Pulmonary artery endothelial cell (primary cell): ENCODE measurements around the gene BRPF3. TPM values are rescaled to one million over a fixed set of nuclear protein-coding genes. Genes with fewer than 3 reads are reported as not detected.
A peak's percentile ranks its signal among the peaks of the same experiment; 100 is the strongest.

Experiments used
- DNase-seq: peaks from one replicate; pipeline ENCODE4 v3.0.0-alpha.2; 2011; ENCODE audit warnings: low read depth, low spot score
- total RNA-seq: library from RNA; depleted of rRNA; stranded (reverse); fragments of >200 nt; gene quantifications from 2 replicates; pipeline ENCODE4 v1.2.3, GENCODE V29; 2014

The BRPF3 gene
- total RNA-seq, result 8.0 and 14.8 TPM in 2 replicates

DNA sequence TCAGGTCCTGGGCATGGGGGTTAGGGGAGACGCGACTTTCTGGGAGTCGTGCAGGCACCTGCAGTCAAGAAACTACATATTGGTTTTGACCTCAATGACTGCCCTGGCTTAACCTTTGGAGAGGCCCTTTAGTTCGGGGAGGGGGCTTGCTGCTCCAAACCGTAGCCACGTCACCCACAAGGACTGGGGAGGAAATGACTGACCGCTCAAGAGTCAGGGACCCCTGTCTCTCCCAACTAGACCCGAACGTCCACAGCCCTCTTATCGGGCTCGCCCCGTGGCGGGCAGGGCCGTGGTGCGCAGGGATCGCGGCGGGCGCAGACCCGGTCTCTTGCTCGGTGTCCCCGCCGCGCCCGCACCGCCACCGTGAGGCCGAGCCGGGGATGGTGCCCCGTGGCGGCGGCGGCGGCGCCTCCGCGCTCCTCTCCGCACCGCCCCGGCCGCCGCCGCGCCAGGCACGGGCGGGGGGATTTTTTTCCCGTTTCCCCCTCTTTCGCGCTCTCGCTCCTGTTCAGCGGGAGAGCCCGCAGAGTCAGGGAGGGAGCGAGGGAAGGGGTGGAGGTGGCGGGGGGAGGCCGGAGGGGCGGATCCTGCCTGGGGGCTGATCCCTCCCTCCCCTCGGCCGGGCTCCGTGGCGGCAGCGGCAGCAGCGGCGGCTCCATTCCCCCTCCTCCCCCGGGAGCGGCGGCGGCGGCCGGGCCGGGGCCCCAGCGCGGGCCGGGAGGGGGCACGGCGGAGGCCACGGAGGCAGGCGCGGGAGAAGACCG is at the start of gene BRPF3:
TSS of gene BRPF3 (plus strand) at position 632 of the 767 bp plus-strand sequence. CDS start 3,579 bp downstream, outside the sequence.
- peak; percentile 35 for DNase-seq

DNA sequence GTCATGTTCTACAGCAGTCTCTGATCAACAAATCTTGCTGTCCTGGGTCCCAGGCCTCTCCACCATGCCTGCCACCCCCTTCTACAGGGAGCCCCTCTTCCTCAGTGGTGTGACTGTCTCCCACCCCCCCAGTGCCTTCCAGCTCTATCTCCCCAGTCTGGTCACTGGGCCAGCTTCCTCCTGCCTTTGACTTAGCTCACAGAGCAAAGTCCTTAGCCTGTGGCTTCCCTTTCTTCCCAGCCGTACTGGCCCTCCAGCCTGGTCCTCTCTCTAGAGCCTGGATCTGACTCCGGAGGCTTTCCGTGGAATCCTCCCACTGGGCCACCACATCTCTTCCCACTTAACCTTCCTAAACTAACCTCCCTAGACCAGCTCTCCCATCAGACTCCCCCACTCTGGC is 49.2 kb upstream of the BRPF3 start:
- DNase-seq, result no peak

DNA sequence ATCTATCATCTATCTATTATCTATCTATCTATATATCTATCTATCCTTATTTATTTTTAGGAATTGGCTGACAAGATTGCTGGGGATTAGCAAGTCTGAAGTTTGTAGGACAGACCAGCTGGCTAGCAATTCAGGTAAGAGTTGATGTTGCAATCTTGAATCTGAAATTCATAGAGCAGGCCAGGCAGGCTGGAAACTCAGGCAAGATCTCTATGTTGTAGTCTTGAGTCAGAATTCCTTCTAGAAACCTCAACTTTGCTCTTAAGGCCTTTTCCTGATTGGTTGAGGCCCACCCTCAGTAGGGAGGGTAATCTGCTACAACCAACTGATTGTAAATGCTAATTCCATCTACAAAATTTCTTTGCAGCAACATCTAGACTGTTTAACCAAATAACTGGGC is 47.1 kb upstream of the BRPF3 start:
- DNase-seq, result no peak

DNA sequence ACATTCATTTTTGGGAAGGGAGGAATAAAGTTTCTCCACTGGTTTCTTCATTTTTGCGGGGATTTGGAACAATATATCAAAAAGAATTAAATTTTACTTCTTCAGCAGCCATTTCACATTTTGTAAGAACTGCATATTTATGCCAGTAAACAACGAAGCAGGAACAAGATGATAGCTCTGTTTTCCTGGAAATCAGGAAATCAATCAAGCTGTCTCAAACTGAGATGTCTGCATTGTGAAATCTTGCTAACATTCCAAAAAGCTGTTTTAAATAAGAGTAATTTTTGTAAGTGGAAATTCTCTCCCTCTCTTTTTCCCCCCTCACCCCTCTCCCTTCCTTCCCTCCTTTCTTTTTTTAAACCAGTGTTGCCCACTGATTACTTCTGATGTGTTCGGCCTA is 46.3 kb upstream of the BRPF3 start:
- no peak for DNase-seq

DNA sequence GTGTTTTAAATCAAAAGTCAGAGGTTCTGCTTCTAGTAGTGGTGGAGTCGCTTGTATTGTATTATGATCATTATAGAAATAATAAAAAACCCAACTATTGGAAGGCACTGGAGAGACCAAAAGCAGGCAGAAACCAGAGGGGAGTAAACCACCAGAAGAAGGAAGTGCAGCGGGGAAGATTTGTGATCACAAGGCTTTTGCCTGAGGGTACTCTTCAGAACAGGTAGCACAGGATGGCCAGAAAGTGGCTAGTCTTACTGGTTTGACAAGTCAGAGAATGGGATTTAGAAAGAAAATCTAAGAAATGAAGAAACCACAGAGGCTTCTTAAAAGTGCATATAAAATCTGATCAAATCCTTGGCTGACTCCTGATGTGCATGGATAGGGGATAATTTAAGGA is 42.3 kb upstream of the BRPF3 start:
- no peak for DNase-seq

DNA sequence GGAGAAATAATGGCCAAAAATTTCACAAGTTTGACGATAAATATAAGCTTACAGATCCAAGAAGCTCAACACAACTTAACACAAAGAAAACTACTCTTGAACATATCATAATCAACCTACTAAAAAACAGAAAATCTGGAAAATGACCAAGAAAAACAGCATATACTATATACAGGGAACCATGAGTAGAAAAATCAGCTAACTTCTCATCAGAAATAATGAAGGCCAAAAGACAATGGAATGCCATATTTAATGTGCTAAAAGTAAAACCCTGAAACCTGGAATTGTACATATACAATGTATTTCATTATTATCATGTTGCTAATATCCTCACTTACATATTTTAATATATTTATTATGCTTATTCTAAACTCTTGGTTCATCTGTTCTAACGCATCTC is 40.9 kb upstream of the BRPF3 start:
- no peak for DNase-seq

DNA sequence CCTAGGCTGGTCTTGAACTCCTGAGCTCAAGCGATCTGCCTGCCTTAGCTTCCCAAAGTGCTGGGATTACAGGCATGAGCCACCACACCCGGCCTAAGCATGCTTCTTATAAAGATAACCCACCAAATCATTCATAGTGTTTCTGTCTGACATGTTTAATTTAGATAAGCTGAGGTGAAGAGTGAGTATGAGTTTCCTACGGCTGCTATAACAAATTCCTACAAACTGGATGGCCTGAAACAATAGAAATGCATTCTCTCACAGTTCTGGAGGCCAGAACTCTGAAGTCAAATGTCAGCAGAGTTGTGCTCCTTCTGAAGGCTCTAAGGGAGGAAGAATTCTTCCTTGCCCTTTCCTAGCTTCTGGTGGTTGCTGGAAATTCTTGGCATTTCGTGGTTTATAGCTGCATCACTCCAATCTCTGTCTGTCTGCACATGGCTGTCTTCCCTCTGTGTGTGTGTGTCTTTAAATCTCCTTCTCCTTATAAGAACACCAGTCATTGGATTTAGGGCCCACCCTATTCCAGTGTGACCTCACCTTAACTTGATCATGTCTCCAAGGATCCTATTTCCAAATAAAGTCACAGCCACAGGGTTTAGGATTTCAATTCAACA is 36.3 kb upstream of the BRPF3 start:
- DNase-seq, result no peak

DNA sequence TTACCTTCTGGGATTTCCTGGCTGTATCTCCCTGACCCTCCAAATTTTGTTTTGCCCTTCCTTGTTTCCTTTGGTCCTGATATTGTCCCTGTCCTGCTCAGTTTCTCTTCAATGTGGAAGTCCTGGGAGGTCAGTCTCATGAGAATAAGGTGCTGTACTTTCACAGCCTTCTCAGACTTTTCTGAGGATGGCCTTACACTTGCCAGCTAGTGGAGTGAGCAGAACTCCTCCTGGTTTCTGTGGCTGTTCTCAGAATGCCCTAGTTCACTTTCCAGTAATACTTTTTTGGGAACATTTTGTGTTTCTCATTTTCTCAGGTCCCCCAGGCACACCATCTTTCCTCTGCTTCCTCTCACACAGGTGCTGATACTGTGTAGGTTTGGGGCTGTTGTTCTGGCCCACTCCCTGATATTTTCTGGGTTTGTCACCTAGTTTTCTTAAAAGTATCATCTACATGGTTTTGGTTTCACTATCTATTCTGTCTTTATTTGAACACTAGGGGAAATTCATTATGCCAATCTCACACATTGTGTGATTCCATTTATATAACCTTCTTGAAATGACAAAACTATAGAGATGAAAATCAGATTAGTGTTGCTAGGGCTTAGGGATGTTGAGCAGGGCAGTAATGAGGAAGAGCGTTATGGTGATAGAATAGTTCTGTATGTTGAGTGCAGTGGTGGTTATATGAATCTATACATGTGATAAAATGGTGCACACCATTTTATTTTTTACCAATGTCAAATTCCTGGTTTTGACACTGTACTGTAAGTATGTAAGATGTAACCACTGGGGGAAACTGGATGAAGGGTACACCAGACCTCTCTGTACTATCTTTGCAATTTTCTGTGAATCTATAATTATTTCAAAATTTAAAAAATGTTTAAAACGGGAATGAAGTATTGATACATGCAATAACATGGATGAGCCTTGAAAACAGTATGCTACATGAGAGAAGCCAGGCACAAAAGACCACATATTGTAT is 27.2 kb upstream of the BRPF3 start:
- DNase-seq, result no peak

DNA sequence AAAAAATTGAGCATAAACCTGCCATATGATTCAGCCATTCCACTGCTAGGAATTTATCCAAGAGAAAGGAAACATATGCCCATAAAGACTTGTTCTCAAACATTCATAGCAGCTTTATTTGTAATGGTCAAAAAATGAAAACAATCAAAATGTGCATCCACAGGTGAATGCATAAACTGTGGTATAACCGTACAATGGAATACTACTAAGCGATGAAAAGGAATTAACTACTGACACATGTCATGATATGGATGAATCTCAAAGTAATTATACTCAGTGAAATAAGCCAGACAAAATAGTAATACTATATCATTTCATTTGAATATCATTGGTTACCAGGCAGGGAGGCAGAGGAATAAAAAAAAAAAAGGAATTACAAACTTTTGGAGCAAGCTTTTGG is 25.8 kb upstream of the BRPF3 start:
- DNase-seq, result no peak

DNA sequence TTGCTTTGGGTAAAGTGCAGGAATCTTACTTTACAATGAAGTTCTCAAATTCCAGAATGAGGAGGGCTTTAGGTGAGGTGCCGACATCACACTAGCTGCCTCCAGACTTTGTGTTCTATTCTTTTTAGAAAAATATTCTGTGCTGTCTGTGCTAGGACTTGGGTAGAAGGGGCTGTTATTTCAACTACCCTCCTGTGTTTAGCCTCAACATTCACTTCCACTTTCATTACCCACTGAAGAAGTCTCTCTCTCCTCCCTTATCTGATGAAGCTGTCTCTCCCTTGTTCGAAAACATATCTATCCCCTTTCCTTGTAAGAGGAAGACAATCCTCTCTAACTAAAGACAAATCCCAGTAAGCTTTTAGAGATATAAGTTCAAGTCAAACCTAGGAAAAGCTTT is 25.0 kb upstream of the BRPF3 start:
- no peak for DNase-seq

DNA sequence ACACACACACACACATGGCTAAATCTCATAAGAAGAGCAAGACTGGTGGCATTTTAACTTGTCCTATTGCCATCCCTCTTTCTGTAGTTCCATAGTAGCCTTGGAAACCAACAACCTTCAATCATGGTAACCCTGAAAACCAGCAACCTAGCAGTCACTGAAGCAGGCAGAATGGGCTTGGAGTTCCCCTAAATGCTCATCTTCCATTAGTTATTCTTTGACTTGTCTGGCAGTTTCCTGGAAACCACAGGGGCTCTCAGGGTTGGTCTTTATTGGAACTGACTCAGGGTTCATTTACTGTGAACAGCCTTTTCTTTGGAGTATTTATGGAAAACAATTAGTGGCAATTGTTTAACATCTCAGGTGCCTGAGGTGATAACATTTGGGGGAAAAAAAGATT is 19.4 kb upstream of the BRPF3 start:
- DNase-seq, result no peak

DNA sequence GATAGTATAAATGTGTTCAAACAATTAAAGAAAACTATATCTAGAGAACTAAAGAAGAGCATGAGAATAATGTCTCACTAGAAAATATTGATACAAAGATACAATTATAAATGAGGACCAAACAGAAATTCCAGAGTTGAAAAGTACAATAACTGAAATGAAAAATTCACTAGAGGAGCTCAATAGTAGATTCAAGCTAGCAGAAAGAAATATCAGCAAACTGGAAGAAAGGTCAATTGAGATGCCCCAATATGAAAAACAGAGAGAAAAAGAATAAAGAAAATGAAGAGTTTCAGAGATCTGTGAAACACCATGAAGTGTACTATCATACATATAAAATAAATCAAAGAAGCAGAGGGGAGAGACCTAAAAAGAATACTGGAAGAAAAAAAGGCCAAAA is 18.0 kb upstream of the BRPF3 start:
- DNase-seq, result no peak

DNA sequence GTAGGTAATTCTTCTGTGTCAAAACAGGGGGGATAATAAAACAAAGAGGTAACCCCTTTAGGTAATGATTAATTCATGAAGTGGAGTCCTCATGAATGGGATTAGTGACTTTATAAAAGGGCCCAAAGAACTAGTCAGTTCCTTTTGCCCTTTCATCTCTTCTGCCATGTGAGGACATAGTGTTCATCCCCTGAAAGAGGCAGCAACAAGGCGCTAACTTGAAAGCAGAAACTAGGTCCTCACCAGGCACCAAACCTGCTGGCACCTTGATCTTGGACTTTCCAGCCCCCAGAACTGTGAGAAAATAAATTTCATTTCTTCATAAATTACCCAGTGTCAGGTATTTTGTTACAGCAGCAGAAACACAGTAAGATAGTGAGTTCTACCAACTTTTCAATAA is 16.4 kb upstream of the BRPF3 start:
- DNase-seq, result no peak

DNA sequence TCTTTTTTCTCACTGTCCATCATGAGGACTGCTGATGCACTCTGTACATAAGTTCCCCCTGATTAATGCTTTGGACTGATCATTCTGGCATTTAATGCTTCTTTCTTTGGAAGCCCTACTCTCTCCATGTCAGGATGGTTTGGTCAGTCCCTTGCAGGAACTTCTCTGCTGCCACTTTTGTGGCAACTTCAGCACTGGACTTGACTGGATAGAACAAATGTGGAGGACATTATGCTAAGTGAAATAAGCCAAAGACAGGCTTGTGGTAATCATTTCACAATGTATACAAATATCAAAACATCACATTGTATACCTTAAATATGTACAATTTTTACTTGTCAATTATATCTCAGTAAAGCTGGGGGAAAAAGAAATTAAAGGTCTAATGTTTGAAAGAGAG is 12.2 kb upstream of the BRPF3 start:
- no peak for DNase-seq

DNA sequence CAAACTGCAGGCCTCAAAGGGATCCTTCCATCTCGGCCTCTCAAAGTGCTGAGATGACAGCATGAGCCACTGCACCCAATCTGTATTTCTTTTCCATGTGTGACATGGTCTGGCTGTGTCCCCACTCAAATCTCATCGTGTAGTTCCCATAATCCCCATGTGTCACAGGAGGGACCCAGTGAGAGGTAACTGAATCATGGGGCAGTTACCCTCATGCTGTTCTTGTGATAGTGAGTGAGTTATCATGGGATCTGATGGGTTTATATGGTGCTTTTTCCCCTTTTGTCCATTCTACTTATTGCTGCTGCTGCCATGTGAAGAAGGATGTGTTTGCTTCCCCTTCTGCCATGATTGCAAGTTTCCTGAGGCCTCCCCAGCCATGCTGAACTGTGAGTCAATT is 10.3 kb upstream of the BRPF3 start:
- no peak for DNase-seq

DNA sequence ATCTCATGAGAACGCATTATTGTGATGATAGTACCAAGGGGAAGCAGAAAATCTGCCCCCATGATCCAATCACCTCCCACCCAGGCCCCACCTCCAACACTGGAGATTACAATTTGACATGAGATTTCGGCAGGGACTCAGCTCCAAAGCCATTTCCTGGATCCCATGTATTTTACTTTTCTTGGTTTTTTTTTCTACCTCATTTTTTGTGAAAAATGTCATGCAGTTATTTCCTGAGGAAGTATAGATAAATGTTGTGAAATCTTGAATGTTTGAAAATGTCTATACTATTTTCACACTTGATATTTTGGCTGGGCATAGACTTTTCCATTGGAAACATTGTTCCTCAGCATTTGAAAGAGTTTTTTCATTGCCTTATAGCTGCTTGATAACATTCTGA is 9.1 kb upstream of the BRPF3 start:
- no peak for DNase-seq

DNA sequence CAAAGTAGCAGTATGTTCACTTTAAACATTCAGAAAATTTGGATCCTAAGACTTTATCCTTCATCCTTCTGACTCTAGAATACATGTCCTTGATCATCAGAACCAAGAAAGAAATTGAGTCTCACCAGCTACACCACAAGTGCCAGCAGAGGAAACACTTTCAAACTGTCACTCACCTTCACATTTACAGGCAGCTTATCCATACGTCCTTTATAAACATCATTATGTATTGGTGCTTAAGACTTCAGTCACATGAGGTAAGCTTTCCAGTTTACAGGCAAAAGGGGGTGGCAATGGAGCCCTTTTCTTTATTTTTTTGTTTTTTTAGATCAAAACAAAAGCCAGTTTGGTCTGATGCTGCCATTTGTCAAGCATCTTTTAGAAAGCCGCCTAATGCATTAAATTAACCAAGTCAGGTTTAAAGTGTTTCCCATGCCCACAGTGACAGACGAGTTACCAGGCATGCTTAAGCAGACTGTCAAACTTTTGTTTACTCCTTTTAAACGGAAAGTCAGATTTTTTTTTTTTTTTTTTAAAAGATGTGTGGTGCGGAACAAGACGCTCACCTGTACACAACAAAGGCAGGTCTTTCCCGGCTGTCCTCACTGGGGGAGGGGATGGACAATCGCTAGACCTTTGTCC is 952 bp upstream of the BRPF3 start:
- DNase-seq, result no peak

DNA sequence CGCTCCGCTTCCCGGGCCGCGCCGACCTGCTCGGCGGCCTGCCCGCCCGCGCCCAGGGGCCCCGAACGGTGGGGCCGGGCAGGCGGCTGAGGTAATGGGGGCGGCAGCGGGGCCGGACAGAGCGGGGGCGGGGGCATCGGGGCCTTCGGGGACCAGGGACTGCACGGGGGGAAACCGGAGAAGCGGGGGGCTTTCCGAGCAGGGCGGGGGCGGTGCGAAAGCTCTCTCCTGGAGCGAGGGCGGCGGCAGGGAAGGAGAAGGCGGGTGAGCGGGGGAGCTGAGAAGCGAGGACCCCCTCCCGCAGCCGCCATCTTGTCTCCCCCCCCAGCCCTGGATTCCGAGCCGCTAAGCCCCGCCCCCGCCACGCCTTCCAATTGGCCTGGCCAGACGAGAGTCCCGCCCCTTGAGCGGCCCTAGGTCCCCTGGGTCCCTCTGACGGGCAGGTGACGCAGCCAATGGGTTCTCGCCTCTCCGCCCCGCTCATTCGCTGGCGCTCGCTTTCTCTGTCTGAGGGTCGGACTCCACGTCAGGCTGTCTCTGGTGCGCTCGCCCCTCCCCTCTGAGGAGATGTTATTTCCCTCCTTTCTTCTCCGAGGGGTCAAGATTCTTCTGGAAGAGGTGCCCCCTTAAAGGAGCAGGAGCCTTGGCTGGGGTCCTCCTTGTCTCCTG is 470 bp downstream of the BRPF3 start:
- peak; percentile 93 for DNase-seq

DNA sequence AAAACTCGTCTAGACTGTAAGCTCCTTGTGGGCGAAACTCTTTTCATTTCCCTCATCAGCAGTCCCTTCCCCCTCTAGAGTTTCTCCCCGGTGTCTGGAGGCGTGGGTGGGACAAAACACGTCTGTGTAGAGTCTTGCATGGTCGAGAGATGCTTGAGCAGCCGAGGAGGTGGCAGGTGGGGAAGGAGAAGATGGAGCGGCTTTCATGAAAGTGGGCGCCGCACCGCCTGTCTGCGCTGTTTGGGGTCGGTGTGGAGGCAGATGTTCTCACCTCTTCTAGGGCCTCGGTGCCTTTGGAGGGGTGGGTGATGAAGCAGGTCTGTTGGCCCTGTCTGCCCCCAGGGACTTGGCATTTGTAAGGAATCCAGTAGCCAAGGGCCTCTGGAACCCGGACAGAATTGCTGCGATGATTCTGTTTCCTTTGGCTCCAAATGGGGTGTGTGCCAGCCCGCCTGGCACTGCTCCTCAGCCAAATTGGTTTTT is 1.2 kb downstream of the BRPF3 start:
- no peak for DNase-seq

DNA sequence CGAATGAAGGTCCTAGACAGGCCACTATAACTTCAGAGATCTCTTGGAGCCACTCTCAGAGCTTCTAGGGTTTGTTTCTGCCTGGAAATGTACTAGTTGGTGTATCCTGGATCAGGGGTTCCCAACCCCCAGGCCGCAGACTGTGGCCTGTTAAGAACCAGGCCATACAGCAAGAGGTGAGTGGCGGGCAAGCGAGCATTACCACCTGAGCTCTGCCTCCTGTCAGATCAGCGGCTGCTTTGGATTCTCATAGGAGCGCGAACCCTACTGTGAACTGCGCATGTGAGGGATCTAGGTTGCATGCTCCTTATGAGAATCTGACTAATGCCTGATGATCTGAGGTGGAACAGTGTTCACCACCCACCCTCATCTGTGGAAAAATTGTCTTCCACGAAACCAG is 2.4 kb downstream of the BRPF3 start:
- DNase-seq, result no peak
